ENCODE results near the gene CISH. TPM values are rescaled to one million over a fixed set of nuclear protein-coding genes. Genes with fewer than 3 reads are reported as not detected.
A peak's percentile ranks its signal among the peaks of the same experiment; 100 is the strongest.

The CISH gene
- total RNA-seq, 5 donors from 2014 or later (not counting 1 experiment from before 2014, with no cell fraction given), result 37.4 to 217 (median 190) TPM

GRCh38 chr3:50626401-50626800 is 14.8 kb upstream of the CISH start:
- H3K27ac ChIP-seq (ENCODE audit: low read length), result no peak overlapping the region
- H3K4me1 Mint-ChIP-seq, result peaks cover 94 to 97% (median 94%) of the 10 kb centered on the region in 3 donors
- H3K36me3 Mint-ChIP-seq, result peaks cover 4% of the 10 kb centered on the region
- H3K9me3 ChIP-seq, result no peaks in the 10 kb centered on the region
- H3K36me3 ChIP-seq (ENCODE audit: control insufficient read depth in 2 of 2, extremely low read depth in 1 of 2, insufficient read depth in 1 of 2, low read length in 1 of 2), result peaks cover 0 to 28% of the 10 kb centered on the region in 2 donors
- H3K27me3 Mint-ChIP-seq, result no peaks in the 10 kb centered on the region
- H3K9me3 Mint-ChIP-seq, result no peaks in the 10 kb centered on the region
- H3K4me3 Mint-ChIP-seq, result peak overlapping the region in 1 of 3 donors; percentile 74
- no peak overlapping the region for H3K27ac Mint-ChIP-seq
- WGBS (ENCODE audit: insufficient coverage), result 64% methylated on average over 3 of the region's 3 CpGs
- H3K4me3 ChIP-seq (ENCODE audit: control insufficient read depth in 1 of 2, extremely low read depth in 1 of 2, low read length in 1 of 2), result no peak overlapping the region
- DNase-seq, result no peak
- ChIA-PET POLR2A (no interaction called here), CTCF (interaction anchor here (0.6 to 1.3 kb wide), 5 partner anchors 10 to 919 kb away, joined by 3 to 5 read pairs (median 4); no protein-coding TSS in a partner anchor)
- H3K4me1 ChIP-seq (ENCODE audit: control insufficient read depth in 1 of 2, extremely low read depth in 1 of 2, insufficient read depth in 2 of 2, low read length in 2 of 2), result peaks cover 36 to 97% of the 10 kb centered on the region in 2 experiments
- ATAC-seq (replicated peaks in 1 of 4), result no peak
- H3K27me3 ChIP-seq (replicated peaks in 1 of 2; ENCODE audit: control insufficient read depth in 2 of 2, extremely low read depth in 1 of 2, insufficient read depth in 2 of 2, low read length in 1 of 2), result no peaks in the 10 kb centered on the region

- Mint-ChIP-seq H3K9me3 (no peaks in the 10 kb centered on the region), H3K4me1 (peaks cover 92 to 96% (median 93%) of the 10 kb centered on the region in 3 donors), H3K36me3 (peaks cover 7% of the 10 kb centered on the region), H3K27ac (peak overlapping the region; percentile 34 to 93), H3K4me3 (peak overlapping the region in 1 of 3 donors; percentile 74), H3K27me3 (no peaks in the 10 kb centered on the region)
- CTCF ChIA-PET, result interaction anchor here in 1 of 2 donors (0.6 to 1.3 kb wide), 2 partner anchors 10 to 28 kb away, joined by 3 to 4 read pairs; no protein-coding TSS in a partner anchor
- POLR2A ChIA-PET, result no interaction called here
- H3K36me3 ChIP-seq (ENCODE audit: control insufficient read depth in 2 of 2, extremely low read depth in 1 of 2, insufficient read depth in 1 of 2, low read length in 1 of 2), result peaks cover 3 to 29% of the 10 kb centered on the region in 2 donors
- H3K27ac ChIP-seq (ENCODE audit: low read length), result no peak overlapping the region
- no peak for ATAC-seq (replicated peaks in 1 of 4)
- DNase-seq, result no peak
- no peaks in the 10 kb centered on the region for H3K27me3 ChIP-seq (replicated peaks in 1 of 2; ENCODE audit: control insufficient read depth in 2 of 2, extremely low read depth in 1 of 2, insufficient read depth in 2 of 2, low read length in 1 of 2)
- peaks cover 34 to 97% of the 10 kb centered on the region in 2 experiments for H3K4me1 ChIP-seq (ENCODE audit: control insufficient read depth in 1 of 2, extremely low read depth in 1 of 2, insufficient read depth in 2 of 2, low read length in 2 of 2)
- WGBS (ENCODE audit: insufficient coverage), result 90% methylated on average over 12 of the region's 18 CpGs
- no peak overlapping the region for H3K4me3 ChIP-seq (ENCODE audit: control insufficient read depth in 1 of 2, extremely low read depth in 1 of 2, low read length in 1 of 2)
- H3K9me3 ChIP-seq, result no peaks in the 10 kb centered on the region
Observed at GRCh38 chr3:50625231-50626182, 13.9 kb upstream of the CISH start.

- WGBS (ENCODE audit: insufficient coverage), result 100% methylated on average over 1 of the region's 2 CpGs
- ChIA-PET CTCF (no interaction called here), POLR2A (interaction anchor here in 1 of 2 donors (0.7 kb wide), 1 partner anchor 765 kb away, joined by 3 read pairs; no protein-coding TSS in a partner anchor)
- Mint-ChIP-seq H3K9me3 (no peaks in the 10 kb centered on the region), H3K27me3 (no peaks in the 10 kb centered on the region), H3K36me3 (peaks cover 11% of the 10 kb centered on the region), H3K27ac (peak overlapping the region; percentile 93 to 94), H3K4me1 (peaks cover 92 to 96% (median 93%) of the 10 kb centered on the region in 3 donors), H3K4me3 (peak overlapping the region; percentile 2 to 74 (median 55))
- DNase-seq (no peak), ATAC-seq (replicated peaks in 1 of 4) (no peak)
- H3K4me1 ChIP-seq (ENCODE audit: control insufficient read depth in 1 of 2, extremely low read depth in 1 of 2, insufficient read depth in 2 of 2, low read length in 2 of 2), result peaks cover 37 to 97% of the 10 kb centered on the region in 2 experiments
- no peak overlapping the region for H3K4me3 ChIP-seq (ENCODE audit: control insufficient read depth in 1 of 2, extremely low read depth in 1 of 2, low read length in 1 of 2)
- H3K27me3 ChIP-seq (replicated peaks in 1 of 2; ENCODE audit: control insufficient read depth in 2 of 2, extremely low read depth in 1 of 2, insufficient read depth in 2 of 2, low read length in 1 of 2), result no peaks in the 10 kb centered on the region
- H3K27ac ChIP-seq (ENCODE audit: low read length), result peak overlapping the region; percentile 68
- peaks cover 3 to 28% of the 10 kb centered on the region in 2 donors for H3K36me3 ChIP-seq (ENCODE audit: control insufficient read depth in 2 of 2, extremely low read depth in 1 of 2, insufficient read depth in 1 of 2, low read length in 1 of 2)
- H3K9me3 ChIP-seq, result no peaks in the 10 kb centered on the region
Observed at GRCh38 chr3:50624634-50625033, 13.1 kb upstream of the CISH start.

GRCh38 chr3:50623840-50624474 is 12.4 kb upstream of the CISH start:
- Histone ChIP-seq H3K9me3 (no peaks in the 10 kb centered on the region), H3K4me1 (ENCODE audit: control insufficient read depth in 1 of 2, extremely low read depth in 1 of 2, insufficient read depth in 2 of 2, low read length in 2 of 2) (peaks cover 42 to 97% of the 10 kb centered on the region in 2 experiments), H3K36me3 (ENCODE audit: control insufficient read depth in 2 of 2, extremely low read depth in 1 of 2, insufficient read depth in 1 of 2, low read length in 1 of 2) (peaks cover 3 to 29% of the 10 kb centered on the region in 2 donors), H3K4me3 (ENCODE audit: control insufficient read depth in 1 of 2, extremely low read depth in 1 of 2, low read length in 1 of 2) (no peak overlapping the region), H3K27ac (ENCODE audit: low read length) (peak overlapping the region; percentile 68), H3K27me3 (replicated peaks in 1 of 2; ENCODE audit: control insufficient read depth in 2 of 2, extremely low read depth in 1 of 2, insufficient read depth in 2 of 2, low read length in 1 of 2) (no peaks in the 10 kb centered on the region)
- Mint-ChIP-seq H3K36me3 (peaks cover 11% of the 10 kb centered on the region), H3K27ac (peak overlapping the region; percentile 93 to 94), H3K27me3 (no peaks in the 10 kb centered on the region), H3K4me3 (peak overlapping the region; percentile 2 to 74 (median 55)), H3K9me3 (no peaks in the 10 kb centered on the region), H3K4me1 (peaks cover 93 to 96% (median 94%) of the 10 kb centered on the region in 3 donors)
- POLR2A ChIA-PET, result interaction anchor here in 1 of 2 donors (0.7 kb wide), 1 partner anchor 766 kb away, joined by 3 read pairs; no protein-coding TSS in a partner anchor
- CTCF ChIA-PET, result interaction anchor here (0.6 to 0.7 kb wide), 2 partner anchors 29 to 1013 kb away, joined by 3 read pairs; no protein-coding TSS in a partner anchor
- ATAC-seq (replicated peaks in 1 of 4) (peak; percentile 53 to 71 (median 68)), DNase-seq (peak in 5 of 35 experiments; percentile 15 to 43 (median 34))
- 1% methylated on average over 6 of the region's 6 CpGs for WGBS (ENCODE audit: insufficient coverage)

GRCh38 chr3:50622881-50623280 is 11.3 kb upstream of the CISH start:
- Histone ChIP-seq H3K36me3 (ENCODE audit: control insufficient read depth in 2 of 2, extremely low read depth in 1 of 2, insufficient read depth in 1 of 2, low read length in 1 of 2) (peaks cover 3 to 27% of the 10 kb centered on the region in 2 donors), H3K4me3 (ENCODE audit: control insufficient read depth in 1 of 2, extremely low read depth in 1 of 2, low read length in 1 of 2) (no peak overlapping the region), H3K27me3 (replicated peaks in 1 of 2; ENCODE audit: control insufficient read depth in 2 of 2, extremely low read depth in 1 of 2, insufficient read depth in 2 of 2, low read length in 1 of 2) (no peaks in the 10 kb centered on the region), H3K27ac (ENCODE audit: low read length) (peak overlapping the region; percentile 68), H3K4me1 (ENCODE audit: control insufficient read depth in 1 of 2, extremely low read depth in 1 of 2, insufficient read depth in 2 of 2, low read length in 2 of 2) (peaks cover 47 to 98% of the 10 kb centered on the region in 2 experiments), H3K9me3 (no peaks in the 10 kb centered on the region)
- Mint-ChIP-seq H3K4me1 (peaks cover 93 to 95% (median 93%) of the 10 kb centered on the region in 3 donors), H3K36me3 (peaks cover 10% of the 10 kb centered on the region), H3K27me3 (no peaks in the 10 kb centered on the region), H3K9me3 (no peaks in the 10 kb centered on the region), H3K4me3 (peak overlapping the region in 1 of 3 donors; percentile 74), H3K27ac (peak overlapping the region; percentile 93 to 94)
- 97% methylated on average over 3 of the region's 3 CpGs for WGBS (ENCODE audit: insufficient coverage)
- no peak for ATAC-seq (replicated peaks in 1 of 4)
- ChIA-PET CTCF (no interaction called here), POLR2A (no interaction called here)
- no peak for DNase-seq

GRCh38 chr3:50620820-50621219 is 9.2 kb upstream of the CISH start:
- CTCF ChIA-PET, result no interaction called here
- H3K9me3 ChIP-seq, result no peaks in the 10 kb centered on the region
- no peaks in the 10 kb centered on the region for H3K9me3 Mint-ChIP-seq
- peaks cover 84 to 85% (median 84%) of the 10 kb centered on the region in 3 donors for H3K4me1 Mint-ChIP-seq
- no CpG with 5 or more reads among the region's 4 CpGs for WGBS (ENCODE audit: insufficient coverage)
- H3K36me3 ChIP-seq (ENCODE audit: control insufficient read depth in 2 of 2, extremely low read depth in 1 of 2, insufficient read depth in 1 of 2, low read length in 1 of 2), result peaks cover 3 to 19% of the 10 kb centered on the region in 2 donors
- no peaks in the 10 kb centered on the region for H3K27me3 Mint-ChIP-seq
- H3K4me1 ChIP-seq (ENCODE audit: control insufficient read depth in 1 of 2, extremely low read depth in 1 of 2, insufficient read depth in 2 of 2, low read length in 2 of 2), result peaks cover 50 to 97% of the 10 kb centered on the region in 2 experiments
- H3K36me3 Mint-ChIP-seq, result peaks cover 7% of the 10 kb centered on the region
- POLR2A ChIA-PET, result interaction anchor here in 1 of 2 donors (0.7 kb wide), 1 partner anchor 13 kb away, joined by 3 read pairs; no protein-coding TSS in a partner anchor
- no peak for DNase-seq
- peak overlapping the region; percentile 21 to 99 (median 46) for H3K4me3 Mint-ChIP-seq
- H3K27ac Mint-ChIP-seq, result peak overlapping the region; percentile 95 to 96
- peak overlapping the region; percentile 58 for H3K27ac ChIP-seq (ENCODE audit: low read length)
- H3K27me3 ChIP-seq (replicated peaks in 1 of 2; ENCODE audit: control insufficient read depth in 2 of 2, extremely low read depth in 1 of 2, insufficient read depth in 2 of 2, low read length in 1 of 2), result no peaks in the 10 kb centered on the region
- H3K4me3 ChIP-seq (ENCODE audit: control insufficient read depth in 1 of 2, extremely low read depth in 1 of 2, low read length in 1 of 2), result no peak overlapping the region
- no peak for ATAC-seq (replicated peaks in 1 of 4)

All from T-cell (primary cell).